CD14-positive monocyte (primary cell): ENCODE data around the gene EFHC1. TPM values are rescaled to one million over a fixed set of nuclear protein-coding genes. Genes with fewer than 3 reads are reported as not detected.

Experiments used
- DNase-seq, 3 donors: peaks; one replicate each; pipeline ENCODE4 v3.0.0-alpha.2; 2011 to 2022
- H2AFZ ChIP-seq: 2 replicates; pipeline ENCODE4 v1.6.0; 2012; ENCODE audit warnings: mild to moderate bottlenecking, low read depth, low read length, inconsistent platforms; ENCODE audit not compliant: insufficient read depth, poor library complexity, severe bottlenecking
- H3K27ac ChIP-seq, 2 donors: 1 replicate in 1 of 2; 2 replicates in 1 of 2; pipeline ENCODE4 v1.5.1; 2012 to 2013; ENCODE audit warnings: low read length in 2 of 2, control low read depth in 1 of 2, inconsistent platforms in 1 of 2, low read depth in 1 of 2, mild to moderate bottlenecking in 1 of 2
- H3K27me3 ChIP-seq, 2 donors: one replicate each; pipeline versions ENCODE4 v1.6.0 to v1.6.1; 2011 to 2013; ENCODE audit warnings: low read length in 2 of 2; ENCODE audit not compliant: control insufficient read depth in 2 of 2, insufficient read depth in 2 of 2
- H3K36me3 ChIP-seq, 2 donors: replicated peaks in 1 of 2; 1 replicate in 1 of 2; 2 replicates in 1 of 2; pipeline versions ENCODE4 v1.5.1 to v1.6.1; 2012 to 2013; ENCODE audit warnings: low read length in 2 of 2, control low read depth in 1 of 2, inconsistent platforms in 1 of 2, mild to moderate bottlenecking in 1 of 2; ENCODE audit not compliant: insufficient read depth in 2 of 2, control insufficient read depth in 1 of 2
- H3K4me1 ChIP-seq, 2 donors: 1 replicate in 1 of 2; 2 replicates in 1 of 2; pipeline versions ENCODE4 v1.5.1 to v1.6.1; 2012 to 2013; ENCODE audit warnings: low read length in 2 of 2, control low read depth in 1 of 2, inconsistent platforms in 1 of 2, mild to moderate bottlenecking in 1 of 2, moderate library complexity in 1 of 2; ENCODE audit not compliant: insufficient read depth in 2 of 2, control insufficient read depth in 1 of 2
- H3K4me2 ChIP-seq: replicated peaks from 2 replicates; pipeline ENCODE3; 2012; ENCODE audit warnings: low read length, moderate library complexity, mild to moderate bottlenecking; ENCODE audit not compliant: poor library complexity, severe bottlenecking; ENCODE audit errors: extremely low read depth
- H3K4me3 ChIP-seq, 3 experiments: fragments of 200-600 bp in 1 of 3; sonication (generic) in 1 of 3; replicated peaks in 1 of 3; 1 replicate in 2 of 3; 2 replicates in 1 of 3; pipeline ENCODE4 v1.5.1; 2011 to 2013; ENCODE audit warnings: low read length in 3 of 3, mild to moderate bottlenecking in 3 of 3, control low read depth in 2 of 3, low read depth in 2 of 3, inconsistent platforms in 1 of 3, moderate library complexity in 1 of 3
- H3K79me2 ChIP-seq: 2 replicates; pipeline ENCODE4 v1.6.0; 2012; ENCODE audit warnings: mild to moderate bottlenecking, control low read depth, inconsistent platforms, low read length, moderate library complexity; ENCODE audit not compliant: insufficient read depth
- H3K9ac ChIP-seq: 2 replicates; pipeline ENCODE4 v1.6.0; 2017; ENCODE audit warnings: low read length, mild to moderate bottlenecking; ENCODE audit not compliant: insufficient read depth, poor library complexity, severe bottlenecking
- H3K9me3 ChIP-seq, 2 donors: replicated peaks in 1 of 2; 1 replicate in 1 of 2; 2 replicates in 1 of 2; pipeline versions ENCODE4 v1.5.1 to v1.6.1; 2012 to 2013; ENCODE audit warnings: low read length in 2 of 2, control low read depth in 1 of 2; ENCODE audit not compliant: control insufficient read depth in 1 of 2, insufficient read depth in 1 of 2
- H4K20me1 ChIP-seq: 2 replicates; pipeline ENCODE4 v1.6.0; 2012; ENCODE audit warnings: mild to moderate bottlenecking, low read length, control low read depth, moderate library complexity; ENCODE audit not compliant: insufficient read depth
- H3K27ac Mint-ChIP-seq, 7 donors: one replicate each; pipeline ENCODE4 v1.8.0; 2020; ENCODE audit warnings: mild to moderate bottlenecking in 7 of 7, mixed read lengths in 7 of 7, moderate library complexity in 6 of 7, inconsistent platforms in 2 of 7
- H3K27me3 Mint-ChIP-seq, 3 donors: one replicate each; pipeline ENCODE4 v1.8.0; 2021 to 2022; ENCODE audit warnings: low read depth in 3 of 3, mild to moderate bottlenecking in 3 of 3, mixed read lengths in 3 of 3, moderate library complexity in 3 of 3, inconsistent platforms in 1 of 3
- H3K36me3 Mint-ChIP-seq, 2 donors: one replicate each; pipeline ENCODE4 v1.8.0; 2020; ENCODE audit warnings: mixed read lengths in 2 of 2, inconsistent platforms in 1 of 2, mild to moderate bottlenecking in 1 of 2
- H3K4me1 Mint-ChIP-seq: one replicate; pipeline ENCODE4 v1.8.0; 2020; ENCODE audit warnings: mild to moderate bottlenecking, mixed read lengths
- H3K4me3 Mint-ChIP-seq, 2 donors: one replicate each; pipeline ENCODE4 v1.8.0; 2020; ENCODE audit warnings: mild to moderate bottlenecking in 2 of 2, mixed read lengths in 2 of 2, moderate library complexity in 1 of 2
- H3K9me3 Mint-ChIP-seq, 7 donors: one replicate each; pipeline ENCODE4 v1.8.0; 2020 to 2022; ENCODE audit warnings: mixed read lengths in 7 of 7, mild to moderate bottlenecking in 6 of 7, moderate library complexity in 6 of 7, inconsistent platforms in 2 of 7
- WGBS: methylation state at CpG from one replicate; pipeline ENCODE4 v1.1.5; 2013; ENCODE audit warnings: missing lambda C conversion rate; ENCODE audit not compliant: insufficient coverage; 5-methylcytosine and 5-hydroxymethylcytosine counted together
- intact Hi-C, 2 donors: fragments of 100-400 bp; cut with micrococcal nuclease; formaldehyde crosslinking; loops; one replicate each; pipeline versions ENCODE4 v1.15.0 to v1.15.1; 2023
- polyA plus RNA-seq, 3 donors: library from polyadenylated mRNA; depleted of rRNA in 1 of 3; unstranded in 2 of 3; stranded (reverse) in 1 of 3; fragments of 300-500 nt in 2 of 3; fragments of >200 nt in 1 of 3; fragmentation: Illumina TruSeq in 2 of 3; gene quantifications; 1 replicate in 2 of 3; 2 replicates in 1 of 3; pipeline ENCODE4 v1.2.3, GENCODE V29; 2012 to 2021
- TF ChIP-seq, protein P1 (sequence below): fragments of 200-600 bp; IDR thresholded peaks from one replicate; pipeline ENCODE4 v1.8.0; 2022; ENCODE audit warnings: antibody characterized with exemption, mild to moderate bottlenecking

Gene EFHC1
- polyA plus RNA-seq, 3 donors = 0.30 to 13.5 (median 2.3) TPM

DNA sequence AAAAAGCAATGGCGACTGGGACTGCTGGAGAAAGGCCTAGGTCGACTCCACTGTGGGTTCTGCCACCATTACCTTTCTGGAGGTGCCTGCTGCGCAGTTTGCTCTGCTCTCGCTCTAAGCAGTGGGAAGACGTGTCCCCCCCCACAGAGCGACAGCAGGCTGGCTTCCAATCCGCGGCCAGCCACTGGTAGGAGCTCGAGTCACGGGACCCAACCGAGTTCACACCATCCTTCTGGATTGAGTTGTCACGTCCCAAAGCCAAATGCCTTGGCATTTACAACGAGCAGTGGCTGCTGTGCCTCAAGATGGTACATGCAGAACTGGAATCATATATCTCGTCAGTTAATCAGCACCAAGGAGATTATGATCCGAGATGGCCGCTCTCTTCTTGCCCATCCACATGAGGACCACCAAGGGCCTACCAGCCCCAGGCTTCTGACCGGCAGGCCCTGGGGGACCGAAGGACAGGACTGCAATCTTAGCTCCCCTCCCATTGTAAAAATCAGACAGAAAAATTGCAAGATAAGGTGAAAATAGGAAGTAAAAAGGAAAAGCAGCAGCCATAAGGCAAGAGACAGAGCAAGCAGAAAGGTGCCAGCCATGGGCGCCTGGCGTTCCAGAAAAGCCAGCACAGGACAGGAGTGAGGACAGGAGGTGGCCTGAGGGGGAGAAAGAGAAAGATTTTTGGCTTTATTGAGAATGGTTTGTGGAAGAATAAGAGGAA, 82.3 kb downstream of the EFHC1 start:
- Histone ChIP-seq H3K4me1 (peaks cover 36 to 38% of the 10 kb centered on the region in 2 donors), H3K4me3 (no peak overlapping the region), H3K27ac (peak overlapping the region in 1 of 2 donors; percentile 82), H3K36me3 (peaks cover 28 to 46% of the 10 kb centered on the region in 2 donors), H2AFZ (no peak overlapping the region), H3K79me2 (no peaks in the 10 kb centered on the region), H4K20me1 (no peaks in the 10 kb centered on the region), H3K9ac (no peak overlapping the region), H3K4me2 (no peak overlapping the region), H3K27me3 (no peaks in the 10 kb centered on the region), H3K9me3 (peaks cover 0 to 4% of the 10 kb centered on the region in 2 donors)
- 94% methylated on average over 18 of the region's 20 CpGs for WGBS
- peaks cover 0 to 2% (median 0%) of the 10 kb centered on the region in 3 donors for H3K27me3 Mint-ChIP-seq
- H3K4me3 Mint-ChIP-seq = no peak overlapping the region
- H3K9me3 Mint-ChIP-seq = peaks cover 0 to 4% (median 0%) of the 10 kb centered on the region in 7 donors
- H3K4me1 Mint-ChIP-seq = peaks cover 42% of the 10 kb centered on the region
- no peak for DNase-seq
- H3K36me3 Mint-ChIP-seq = peaks cover 44 to 50% of the 10 kb centered on the region in 2 donors
- TF ChIP-seq, protein P1, sequence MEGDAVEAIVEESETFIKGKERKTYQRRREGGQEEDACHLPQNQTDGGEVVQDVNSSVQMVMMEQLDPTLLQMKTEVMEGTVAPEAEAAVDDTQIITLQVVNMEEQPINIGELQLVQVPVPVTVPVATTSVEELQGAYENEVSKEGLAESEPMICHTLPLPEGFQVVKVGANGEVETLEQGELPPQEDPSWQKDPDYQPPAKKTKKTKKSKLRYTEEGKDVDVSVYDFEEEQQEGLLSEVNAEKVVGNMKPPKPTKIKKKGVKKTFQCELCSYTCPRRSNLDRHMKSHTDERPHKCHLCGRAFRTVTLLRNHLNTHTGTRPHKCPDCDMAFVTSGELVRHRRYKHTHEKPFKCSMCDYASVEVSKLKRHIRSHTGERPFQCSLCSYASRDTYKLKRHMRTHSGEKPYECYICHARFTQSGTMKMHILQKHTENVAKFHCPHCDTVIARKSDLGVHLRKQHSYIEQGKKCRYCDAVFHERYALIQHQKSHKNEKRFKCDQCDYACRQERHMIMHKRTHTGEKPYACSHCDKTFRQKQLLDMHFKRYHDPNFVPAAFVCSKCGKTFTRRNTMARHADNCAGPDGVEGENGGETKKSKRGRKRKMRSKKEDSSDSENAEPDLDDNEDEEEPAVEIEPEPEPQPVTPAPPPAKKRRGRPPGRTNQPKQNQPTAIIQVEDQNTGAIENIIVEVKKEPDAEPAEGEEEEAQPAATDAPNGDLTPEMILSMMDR = no peak
- intact Hi-C loops = no loop called here
- peak overlapping the region in 4 of 7 donors; percentile 58 to 84 (median 68) for H3K27ac Mint-ChIP-seq

DNA sequence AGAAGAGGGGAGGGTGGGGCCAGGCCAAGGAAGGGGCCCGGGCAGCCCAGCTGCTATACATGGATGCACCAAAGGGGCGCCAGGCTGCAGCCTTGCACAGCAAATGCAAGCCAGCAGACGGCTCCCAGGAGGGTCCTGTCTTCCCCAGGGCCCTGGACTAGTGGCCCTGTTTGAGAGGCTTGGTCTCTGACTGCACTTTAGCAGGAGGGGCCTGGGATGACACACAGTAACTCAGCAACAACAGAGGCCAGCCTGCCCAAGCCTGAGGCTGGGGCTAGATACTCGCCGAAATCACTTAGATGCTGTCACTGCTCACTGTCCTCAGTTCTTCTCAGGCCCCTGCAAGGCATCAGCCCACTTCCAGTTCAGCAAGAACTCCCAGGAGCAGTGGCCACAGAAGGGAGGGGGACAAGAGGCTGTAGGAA, 83.2 kb downstream of the EFHC1 start:
- H3K9ac ChIP-seq = peak overlapping the region; percentile 48
- H3K36me3 Mint-ChIP-seq = peaks cover 47 to 59% of the 10 kb centered on the region in 2 donors
- intact Hi-C loops = no loop called here
- H3K4me3 ChIP-seq = peak overlapping the region in 1 of 3 experiments; percentile 50
- H3K4me1 Mint-ChIP-seq = peaks cover 51% of the 10 kb centered on the region
- WGBS = 85% methylated on average over 3 of the region's 5 CpGs
- DNase-seq = no peak
- TF ChIP-seq, protein P1 = no peak
- no peaks in the 10 kb centered on the region for H3K79me2 ChIP-seq
- no peak overlapping the region for H3K4me2 ChIP-seq
- peaks cover 39 to 45% of the 10 kb centered on the region in 2 donors for H3K4me1 ChIP-seq
- H3K27ac ChIP-seq = peak overlapping the region; percentile 9 to 82
- no peaks in the 10 kb centered on the region for H4K20me1 ChIP-seq
- H3K27me3 Mint-ChIP-seq = peaks cover 0 to 2% (median 0%) of the 10 kb centered on the region in 3 donors
- no peaks in the 10 kb centered on the region for H3K27me3 ChIP-seq
- H3K9me3 ChIP-seq = peaks cover 0 to 4% of the 10 kb centered on the region in 2 donors
- H3K27ac Mint-ChIP-seq = peak overlapping the region in 2 of 7 donors; percentile 82 to 85
- peaks cover 0 to 4% (median 0%) of the 10 kb centered on the region in 7 donors for H3K9me3 Mint-ChIP-seq
- no peak overlapping the region for H2AFZ ChIP-seq
- H3K4me3 Mint-ChIP-seq = no peak overlapping the region
- H3K36me3 ChIP-seq = peaks cover 34 to 55% of the 10 kb centered on the region in 2 donors
